Kidney capillary endothelial cell (primary cell): ENCODE data around the gene KRT24.
A peak's percentile ranks its signal among the peaks of the same experiment; 100 is the strongest.

ENCODE experiments used
- DNase-seq: peaks from one replicate; pipeline ENCODE4 v3.0.0-alpha.2; 2018; ENCODE audit warnings: low spot score

The KRT24 gene

GRCh38 chr17:40694584-40694983 is 9.0 kb downstream of the KRT24 start:
- no peak for DNase-seq

- no peak for DNase-seq
Observed at GRCh38 chr17:40687106-40687505, 16.4 kb downstream of the KRT24 start.

GRCh38 chr17:40686192-40686591 is 17.4 kb downstream of the KRT24 start:
- no peak for DNase-seq

- no peak for DNase-seq
Observed at GRCh38 chr17:40680998-40681397, 22.6 kb downstream of the KRT24 start.

GRCh38 chr17:40679523-40679907 is 24.0 kb downstream of the KRT24 start:
- no peak for DNase-seq

GRCh38 chr17:40678902-40679522 is 24.5 kb downstream of the KRT24 start:
- DNase-seq: no peak

- DNase-seq: no peak
Observed at GRCh38 chr17:40675905-40676304, 27.6 kb downstream of the KRT24 start.

- DNase-seq: no peak
Observed at GRCh38 chr17:40672654-40673053, 30.9 kb downstream of the KRT24 start.

GRCh38 chr17:40671282-40671681 is 32.3 kb downstream of the KRT24 start:
- no peak for DNase-seq

GRCh38 chr17:40666331-40666730 is 37.2 kb downstream of the KRT24 start:
- DNase-seq: no peak

GRCh38 chr17:40664582-40665333 is 38.8 kb downstream of the KRT24 start, which contains the start of gene KRT222:
TSS of gene KRT222 (minus strand) at chr17:40665177. CDS start at chr17:40665099, 78 bp downstream.
- no peak for DNase-seq

GRCh38 chr17:40663252-40663651 is 40.3 kb downstream of the KRT24 start:
- no peak for DNase-seq

GRCh38 chr17:40659911-40660310 is 43.6 kb downstream of the KRT24 start:
- no peak for DNase-seq

- no peak for DNase-seq
Observed at GRCh38 chr17:40658396-40658795, 45.2 kb downstream of the KRT24 start.

- no peak for DNase-seq
Observed at GRCh38 chr17:40651939-40652338, 51.6 kb downstream of the KRT24 start.

GRCh38 chr17:40648384-40648968 is 55.1 kb downstream of the KRT24 start:
- peak; percentile 26 for DNase-seq
